Rectal smooth muscle tissue (tissue), 1 donor: ENCODE measurements around the gene ZNF143.
A peak's percentile ranks its signal among the peaks of the same experiment; 100 is the strongest.
"Not testable (repeated sequence)": the region's sequence is repeated elsewhere in the genome, so short reads cannot be mapped to it uniquely, and the experiment has no call there.

Source experiments
- H3K27ac ChIP-seq: one replicate; pipeline ENCODE4 v1.7.0; 2013; ENCODE audit warnings: low read depth, low read length, inconsistent platforms
- H3K27me3 ChIP-seq: one replicate; pipeline ENCODE4 v1.7.0; 2013; ENCODE audit warnings: low read length; ENCODE audit not compliant: control insufficient read depth, insufficient read depth
- H3K36me3 ChIP-seq: one replicate; pipeline ENCODE4 v1.7.0; 2013; ENCODE audit warnings: low read length; ENCODE audit not compliant: control insufficient read depth, insufficient read depth
- H3K4me1 ChIP-seq: one replicate; pipeline ENCODE4 v1.7.0; 2013; ENCODE audit warnings: low read length; ENCODE audit not compliant: control insufficient read depth, insufficient read depth
- H3K4me3 ChIP-seq: one replicate; pipeline ENCODE4 v1.7.0; 2013; ENCODE audit warnings: low read length
- H3K9ac ChIP-seq: one replicate; pipeline ENCODE4 v1.7.0; 2013; ENCODE audit warnings: low read length

ZNF143 gene

GRCh38 chr11:9509041-9509440, 48.2 kb downstream of the ZNF143 start:
- no peak overlapping the region for H3K4me3 ChIP-seq
- peaks cover 20% of the 10 kb centered on the region for H3K36me3 ChIP-seq
- no peak overlapping the region for H3K9ac ChIP-seq
- no peak overlapping the region for H3K27ac ChIP-seq
- no peaks in the 10 kb centered on the region for H3K4me1 ChIP-seq
- no peaks in the 10 kb centered on the region for H3K27me3 ChIP-seq

DNA sequence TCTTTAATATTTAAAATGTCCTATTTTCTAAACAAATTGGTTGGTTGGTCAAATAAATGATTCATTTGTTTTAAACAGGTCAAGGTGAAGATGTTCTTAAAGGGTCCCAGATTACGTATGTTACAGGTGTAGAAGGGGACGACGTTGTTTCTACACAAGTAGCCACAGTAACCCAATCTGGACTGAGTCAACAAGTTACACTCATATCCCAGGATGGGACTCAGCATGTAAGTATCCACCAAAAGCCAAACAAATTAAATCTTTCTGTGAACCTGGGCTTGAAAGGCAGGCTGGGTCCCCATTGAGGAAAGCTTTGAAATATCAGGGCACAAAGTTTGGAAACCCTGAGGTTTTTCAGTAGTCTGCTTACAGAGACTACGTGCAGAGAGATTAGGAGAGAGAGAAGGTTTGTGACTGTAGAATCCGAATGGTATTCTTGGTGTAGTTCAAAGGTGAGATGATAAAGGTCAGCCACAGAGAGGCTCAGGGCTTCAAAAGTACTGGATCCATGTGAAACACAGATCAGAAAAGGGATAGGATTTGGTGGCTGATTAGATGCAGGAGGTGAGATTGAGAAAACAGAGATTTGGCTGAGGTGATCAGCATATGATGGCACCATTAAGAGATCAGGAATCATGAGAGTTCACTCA, 51.7 kb downstream of the ZNF143 start:
- no peak overlapping the region for H3K4me3 ChIP-seq
- no peaks in the 10 kb centered on the region for H3K4me1 ChIP-seq
- no peak overlapping the region for H3K9ac ChIP-seq
- no peaks in the 10 kb centered on the region for H3K27me3 ChIP-seq
- H3K27ac ChIP-seq = no peak overlapping the region
- H3K36me3 ChIP-seq = peaks cover 21% of the 10 kb centered on the region

GRCh38 chr11:9514576-9514975, 53.8 kb downstream of the ZNF143 start:
- not testable (repeated sequence) for H3K27ac ChIP-seq, H3K4me1 ChIP-seq, H3K4me3 ChIP-seq, H3K9ac ChIP-seq, H3K27me3 ChIP-seq
- H3K36me3 ChIP-seq = peaks cover 15% of the 10 kb centered on the region

DNA sequence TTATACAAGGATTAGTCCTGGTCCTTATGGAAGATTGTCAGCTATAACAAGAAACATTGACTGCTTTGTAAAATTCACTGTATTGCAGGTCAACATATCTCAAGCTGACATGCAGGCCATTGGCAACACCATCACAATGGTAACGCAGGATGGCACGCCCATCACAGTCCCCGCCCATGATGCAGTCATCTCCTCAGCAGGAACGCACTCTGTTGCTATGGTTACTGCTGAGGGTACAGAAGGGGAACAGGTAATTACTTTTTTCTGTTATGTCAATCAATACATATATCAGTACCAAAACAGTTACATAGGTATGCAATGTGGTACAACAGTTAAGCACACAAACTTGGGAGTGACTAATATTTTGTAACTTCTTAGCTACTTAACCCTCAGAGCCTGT, 55.3 kb downstream of the ZNF143 start:
- H3K27ac ChIP-seq = no peak overlapping the region
- no peak overlapping the region for H3K9ac ChIP-seq
- no peak overlapping the region for H3K4me3 ChIP-seq
- peaks cover 18% of the 10 kb centered on the region for H3K36me3 ChIP-seq
- H3K27me3 ChIP-seq = no peaks in the 10 kb centered on the region
- no peaks in the 10 kb centered on the region for H3K4me1 ChIP-seq

DNA sequence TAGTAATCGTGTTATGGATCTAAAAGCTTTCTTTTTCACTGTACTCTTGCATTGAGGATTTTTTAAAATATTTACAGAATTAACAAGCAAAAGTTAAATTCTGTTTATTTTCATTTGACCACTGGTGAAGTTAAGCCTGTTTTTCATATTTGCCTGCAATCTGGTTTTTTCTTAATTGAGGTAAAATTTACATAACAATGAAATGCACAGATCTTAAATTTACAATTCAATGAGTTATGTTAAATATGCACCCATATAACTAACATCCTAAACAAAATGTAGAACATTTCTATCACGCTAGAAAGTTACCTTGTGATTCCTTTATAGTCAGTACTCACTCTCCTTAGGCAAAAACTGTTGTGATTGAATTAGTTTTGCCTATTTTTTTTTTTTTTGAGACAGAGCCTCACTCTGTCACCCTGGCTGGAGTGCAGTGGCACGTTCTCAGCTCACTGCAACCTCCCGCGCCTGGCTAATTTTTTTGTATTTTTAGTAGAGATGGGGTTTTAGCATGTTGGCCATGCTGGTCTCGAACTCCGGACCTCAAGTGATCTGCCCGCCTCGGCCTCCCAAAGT, 58.1 kb downstream of the ZNF143 start:
- no peak overlapping the region for H3K4me3 ChIP-seq
- H3K27ac ChIP-seq = no peak overlapping the region
- no peaks in the 10 kb centered on the region for H3K27me3 ChIP-seq
- peaks cover 5% of the 10 kb centered on the region for H3K36me3 ChIP-seq
- H3K9ac ChIP-seq = no peak overlapping the region
- H3K4me1 ChIP-seq = no peaks in the 10 kb centered on the region

DNA sequence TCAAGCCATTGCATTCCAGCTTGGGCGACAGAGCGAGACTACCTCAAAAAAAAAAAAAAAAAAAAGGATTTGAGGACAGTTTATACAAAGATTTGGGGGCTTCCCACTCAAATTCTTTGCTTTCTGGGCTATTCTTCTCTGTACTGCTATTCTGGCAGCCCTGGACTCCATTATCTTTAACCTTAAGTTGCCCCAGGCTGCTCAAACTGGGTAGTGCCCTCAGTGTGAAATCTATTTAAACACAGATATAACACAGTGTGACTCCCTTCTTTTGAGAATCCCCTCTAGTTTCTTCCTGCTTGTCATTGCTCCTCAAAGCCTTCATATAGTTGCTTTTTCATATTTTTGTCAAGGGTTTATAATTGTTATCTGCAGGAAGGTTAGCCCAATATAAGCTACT, 63.2 kb downstream of the ZNF143 start:
- Histone ChIP-seq H3K9ac (no peak overlapping the region), H3K27ac (no peak overlapping the region), H3K4me3 (no peak overlapping the region), H3K4me1 (peaks cover 12% of the 10 kb centered on the region), H3K36me3 (peaks cover 3% of the 10 kb centered on the region), H3K27me3 (no peaks in the 10 kb centered on the region)

DNA sequence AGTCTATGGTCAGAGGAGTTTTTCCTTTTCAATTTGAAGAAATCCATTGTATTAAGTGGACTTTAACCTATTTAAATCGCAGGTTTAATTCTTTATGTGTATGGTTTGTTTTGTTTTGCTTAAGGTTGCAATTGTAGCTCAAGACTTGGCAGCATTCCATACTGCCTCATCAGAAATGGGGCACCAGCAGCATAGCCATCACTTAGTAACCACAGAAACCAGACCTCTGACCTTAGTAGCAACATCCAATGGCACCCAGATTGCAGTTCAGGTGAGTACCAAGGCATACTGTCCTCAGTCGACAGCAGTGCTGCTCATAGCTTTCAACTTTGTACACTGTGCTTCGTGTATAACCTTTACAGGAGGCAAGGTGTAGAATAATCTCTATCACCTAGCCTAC, 64.3 kb downstream of the ZNF143 start:
- Histone ChIP-seq H3K9ac (no peak overlapping the region), H3K4me1 (peaks cover 22% of the 10 kb centered on the region), H3K27ac (no peak overlapping the region), H3K27me3 (no peaks in the 10 kb centered on the region), H3K36me3 (peaks cover 3% of the 10 kb centered on the region), H3K4me3 (no peak overlapping the region)

GRCh38 chr11:9527481-9528135, 66.8 kb downstream of the ZNF143 start:
- Histone ChIP-seq H3K27me3 (no peaks in the 10 kb centered on the region), H3K4me1 (peaks cover 23% of the 10 kb centered on the region), H3K36me3 (no peaks in the 10 kb centered on the region), H3K27ac (peak overlapping the region; percentile 58), H3K9ac (no peak overlapping the region), H3K4me3 (peak overlapping the region; percentile 3)

- Histone ChIP-seq H3K27me3 (no peaks in the 10 kb centered on the region), H3K27ac (peak overlapping the region; percentile 58), H3K36me3 (no peaks in the 10 kb centered on the region), H3K4me3 (no peak overlapping the region), H3K9ac (no peak overlapping the region), H3K4me1 (peaks cover 23% of the 10 kb centered on the region)
Measured at GRCh38 chr11:9528136-9528501, 67.3 kb downstream of the ZNF143 start.

GRCh38 chr11:9528573-9529333, 67.9 kb downstream of the ZNF143 start:
- H3K9ac ChIP-seq = no peak overlapping the region
- H3K27me3 ChIP-seq = no peaks in the 10 kb centered on the region
- peaks cover 23% of the 10 kb centered on the region for H3K4me1 ChIP-seq
- peak overlapping the region; percentile 12 for H3K27ac ChIP-seq
- H3K36me3 ChIP-seq = no peaks in the 10 kb centered on the region
- H3K4me3 ChIP-seq = no peak overlapping the region

GRCh38 chr11:9529334-9529650, 68.5 kb downstream of the ZNF143 start:
- Histone ChIP-seq H3K9ac (no peak overlapping the region), H3K4me1 (peaks cover 23% of the 10 kb centered on the region), H3K27me3 (no peaks in the 10 kb centered on the region), H3K4me3 (no peak overlapping the region), H3K27ac (peak overlapping the region; percentile 21), H3K36me3 (no peaks in the 10 kb centered on the region)

- H3K27ac ChIP-seq = peak overlapping the region; percentile 21
- no peak overlapping the region for H3K4me3 ChIP-seq
- H3K36me3 ChIP-seq = no peaks in the 10 kb centered on the region
- H3K27me3 ChIP-seq = no peaks in the 10 kb centered on the region
- peak overlapping the region; percentile 11 for H3K9ac ChIP-seq
- peaks cover 23% of the 10 kb centered on the region for H3K4me1 ChIP-seq
Measured at GRCh38 chr11:9530020-9530621, 69.3 kb downstream of the ZNF143 start.
